Measurements from ENCODE around the gene POLR3E. TPM values are rescaled to one million over a fixed set of nuclear protein-coding genes. Genes with fewer than 3 reads are reported as not detected.

Gene POLR3E
- total RNA-seq, 1 experiment from 2014 or later = 65.0 TPM

DNA sequence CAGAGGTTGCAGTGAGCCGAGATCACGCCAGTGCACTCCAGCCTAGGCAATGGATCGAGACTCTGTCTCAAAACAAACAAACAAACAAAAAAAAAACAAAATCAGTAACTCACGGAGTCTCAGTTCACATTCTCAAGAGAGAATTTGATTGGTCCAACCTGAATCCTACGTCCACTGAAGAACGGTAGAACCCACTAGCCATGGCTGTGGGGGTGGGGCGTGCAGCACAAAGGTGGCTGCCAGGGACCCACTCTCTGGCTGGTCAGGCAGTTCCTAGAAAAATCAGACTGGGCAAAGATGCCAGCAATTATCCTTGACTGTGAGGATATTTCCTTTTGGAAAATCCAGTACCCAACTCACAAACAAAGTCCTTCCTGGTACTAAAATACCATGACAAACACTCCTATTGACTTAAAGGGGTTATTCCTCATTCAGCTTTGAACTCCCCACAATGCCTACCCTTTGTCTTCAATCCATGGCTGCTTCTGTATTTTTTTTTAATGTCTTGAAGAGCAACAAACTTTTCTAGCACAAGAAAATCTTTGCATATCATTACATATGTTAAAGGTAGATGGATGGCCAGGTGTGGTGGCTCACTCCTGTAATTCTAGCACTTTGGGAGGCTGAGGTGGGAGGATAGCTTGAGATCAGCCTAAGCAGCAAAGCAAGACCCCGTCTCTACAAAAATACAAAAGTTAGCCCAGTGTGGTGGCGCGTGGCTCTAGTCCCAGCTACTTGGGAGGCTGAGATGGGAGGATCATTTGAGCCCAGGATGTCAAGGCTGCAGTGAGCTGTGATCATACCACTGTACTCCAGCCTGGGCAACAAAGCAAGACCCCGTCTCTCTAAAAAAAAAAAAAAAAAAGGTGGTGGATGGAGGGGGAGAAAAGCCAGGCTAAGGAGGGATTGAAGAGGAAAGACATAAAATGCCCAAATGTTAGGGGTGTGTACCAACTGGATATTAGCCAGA lies 3.8 kb upstream of the POLR3E start:
- TF ChIP-seq ATF3 (IDR thresholded peaks at IDR 0.05) = no peak
- no peak for TF ChIP-seq POLR2AphosphoS5 (IDR thresholded peaks at IDR 0.05; ENCODE audit: low read depth, low read length)
- TF ChIP-seq, protein P1, sequence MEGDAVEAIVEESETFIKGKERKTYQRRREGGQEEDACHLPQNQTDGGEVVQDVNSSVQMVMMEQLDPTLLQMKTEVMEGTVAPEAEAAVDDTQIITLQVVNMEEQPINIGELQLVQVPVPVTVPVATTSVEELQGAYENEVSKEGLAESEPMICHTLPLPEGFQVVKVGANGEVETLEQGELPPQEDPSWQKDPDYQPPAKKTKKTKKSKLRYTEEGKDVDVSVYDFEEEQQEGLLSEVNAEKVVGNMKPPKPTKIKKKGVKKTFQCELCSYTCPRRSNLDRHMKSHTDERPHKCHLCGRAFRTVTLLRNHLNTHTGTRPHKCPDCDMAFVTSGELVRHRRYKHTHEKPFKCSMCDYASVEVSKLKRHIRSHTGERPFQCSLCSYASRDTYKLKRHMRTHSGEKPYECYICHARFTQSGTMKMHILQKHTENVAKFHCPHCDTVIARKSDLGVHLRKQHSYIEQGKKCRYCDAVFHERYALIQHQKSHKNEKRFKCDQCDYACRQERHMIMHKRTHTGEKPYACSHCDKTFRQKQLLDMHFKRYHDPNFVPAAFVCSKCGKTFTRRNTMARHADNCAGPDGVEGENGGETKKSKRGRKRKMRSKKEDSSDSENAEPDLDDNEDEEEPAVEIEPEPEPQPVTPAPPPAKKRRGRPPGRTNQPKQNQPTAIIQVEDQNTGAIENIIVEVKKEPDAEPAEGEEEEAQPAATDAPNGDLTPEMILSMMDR (IDR thresholded peaks at IDR 0.05 in 2 of 3, conservative IDR thresholded peaks at IDR 0.05 in 1 of 3; ENCODE audit: borderline replicate concordance in 1 of 3, insufficient read depth in 1 of 3, low read depth in 2 of 3, low read length in 2 of 3) = no peak
- no peak for TF ChIP-seq TCF7L2 (IDR thresholded peaks at IDR 0.05; ENCODE audit: borderline replicate concordance, extremely low read depth, insufficient read depth, insufficient read length)
- TF ChIP-seq RAD21 (IDR thresholded peaks at IDR 0.05; ENCODE audit: low read depth) = no peak
- no peak for TF ChIP-seq SP1 (IDR thresholded peaks at IDR 0.05; ENCODE audit: low read depth)
- POLR2A ChIA-PET = no interaction called here
- Histone ChIP-seq H3K9me3 (ENCODE audit: control insufficient read depth in 1 of 2, insufficient read depth in 1 of 2, low read depth in 1 of 2, low read length in 2 of 2) (no peaks in the 10 kb centered on the region), H3K9me2 (ENCODE audit: insufficient read depth) (no peaks in the 10 kb centered on the region), H3K27me3 (ENCODE audit: insufficient read depth, low read length) (no peaks in the 10 kb centered on the region), H3K27ac (ENCODE audit: low read depth, low read length) (no peak overlapping the region), H3K4me3 (replicated peaks in 1 of 2; ENCODE audit: low read depth in 1 of 2, low read length in 2 of 2) (no peak overlapping the region), H3K79me2 (ENCODE audit: insufficient read depth, low read length) (peaks cover 11% of the 10 kb centered on the region), H3K4me1 (ENCODE audit: control insufficient read depth in 1 of 2, insufficient read depth in 2 of 2, low read length in 2 of 2) (peaks cover 6 to 11% of the 10 kb centered on the region in 2 experiments; a peak in 3 of 4 replicates), H4K20me1 (ENCODE audit: insufficient read depth) (no peaks in the 10 kb centered on the region), H2AFZ (ENCODE audit: low read depth, low read length, poor library complexity, severe bottlenecking) (no peak overlapping the region), H3K36me3 (ENCODE audit: control insufficient read depth in 1 of 2, insufficient read depth in 2 of 2, low read length in 2 of 2) (no peaks in the 10 kb centered on the region), H3K9ac (ENCODE audit: low read length) (no peak overlapping the region), H3K4me2 (ENCODE audit: low read length) (no peak overlapping the region)
- intact Hi-C loops (cut with micrococcal nuclease) = loop anchor here (10.0 kb wide), 1 partner anchor 289 kb away; the partner anchor contains the start of genes MOSMO and PDZD9
- DNase-seq (ENCODE audit: low read depth, low spot score) = no peak
- CTCF ChIA-PET = no interaction called here
- RAD21 ChIA-PET (ENCODE audit: low non-redundant PET in 1 of 2, low total read pairs in 2 of 2, uncharacterized antibody in 2 of 2, unreplicated experiment in 2 of 2) = no interaction called here
- no TSS peak for BruUV-seq (replicated peaks)
- ATAC-seq = no peak
